ENCODE data around the gene MTRR.

Gene MTRR

GRCh38 chr5:7874639-7875038 is 5.7 kb downstream of the MTRR start:
- Histone ChIP-seq H3K36me3 (peaks cover 22 to 49% (median 37%) of the 10 kb centered on the region in 3 donors), H3K4me3 (no peak overlapping the region), H3K27ac (no peak overlapping the region), H3K9me3 (no peaks in the 10 kb centered on the region), H3K4me1 (peaks cover 0 to 23% (median 8%) of the 10 kb centered on the region in 4 donors), H3K27me3 (no peaks in the 10 kb centered on the region)
- no peak for DNase-seq
- TF ChIP-seq, protein P1, sequence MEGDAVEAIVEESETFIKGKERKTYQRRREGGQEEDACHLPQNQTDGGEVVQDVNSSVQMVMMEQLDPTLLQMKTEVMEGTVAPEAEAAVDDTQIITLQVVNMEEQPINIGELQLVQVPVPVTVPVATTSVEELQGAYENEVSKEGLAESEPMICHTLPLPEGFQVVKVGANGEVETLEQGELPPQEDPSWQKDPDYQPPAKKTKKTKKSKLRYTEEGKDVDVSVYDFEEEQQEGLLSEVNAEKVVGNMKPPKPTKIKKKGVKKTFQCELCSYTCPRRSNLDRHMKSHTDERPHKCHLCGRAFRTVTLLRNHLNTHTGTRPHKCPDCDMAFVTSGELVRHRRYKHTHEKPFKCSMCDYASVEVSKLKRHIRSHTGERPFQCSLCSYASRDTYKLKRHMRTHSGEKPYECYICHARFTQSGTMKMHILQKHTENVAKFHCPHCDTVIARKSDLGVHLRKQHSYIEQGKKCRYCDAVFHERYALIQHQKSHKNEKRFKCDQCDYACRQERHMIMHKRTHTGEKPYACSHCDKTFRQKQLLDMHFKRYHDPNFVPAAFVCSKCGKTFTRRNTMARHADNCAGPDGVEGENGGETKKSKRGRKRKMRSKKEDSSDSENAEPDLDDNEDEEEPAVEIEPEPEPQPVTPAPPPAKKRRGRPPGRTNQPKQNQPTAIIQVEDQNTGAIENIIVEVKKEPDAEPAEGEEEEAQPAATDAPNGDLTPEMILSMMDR (IDR thresholded peaks at IDR 0.05), result no peak
- intact Hi-C loops (cut with DNase I; ENCODE audit: low total_unique reads), result loop anchor here (10.0 kb wide), 1 partner anchor 1670 kb away; the partner anchor contains the start of gene SEMA5A

GRCh38 chr5:7875151-7875550 is 6.2 kb downstream of the MTRR start:
- no peak for DNase-seq
- peaks cover 22 to 54% (median 42%) of the 10 kb centered on the region in 3 donors for H3K36me3 ChIP-seq
- no peaks in the 10 kb centered on the region for H3K27me3 ChIP-seq
- H3K27ac ChIP-seq, result no peak overlapping the region
- peaks cover 0 to 19% (median 6%) of the 10 kb centered on the region in 4 donors for H3K4me1 ChIP-seq
- intact Hi-C loops (cut with DNase I; ENCODE audit: low total_unique reads), result loop anchor here (10.0 kb wide), 1 partner anchor 1670 kb away; the partner anchor contains the start of gene SEMA5A
- no peak overlapping the region for H3K4me3 ChIP-seq
- no peaks in the 10 kb centered on the region for H3K9me3 ChIP-seq
- TF ChIP-seq, protein P1 (IDR thresholded peaks at IDR 0.05), result no peak

DNA sequence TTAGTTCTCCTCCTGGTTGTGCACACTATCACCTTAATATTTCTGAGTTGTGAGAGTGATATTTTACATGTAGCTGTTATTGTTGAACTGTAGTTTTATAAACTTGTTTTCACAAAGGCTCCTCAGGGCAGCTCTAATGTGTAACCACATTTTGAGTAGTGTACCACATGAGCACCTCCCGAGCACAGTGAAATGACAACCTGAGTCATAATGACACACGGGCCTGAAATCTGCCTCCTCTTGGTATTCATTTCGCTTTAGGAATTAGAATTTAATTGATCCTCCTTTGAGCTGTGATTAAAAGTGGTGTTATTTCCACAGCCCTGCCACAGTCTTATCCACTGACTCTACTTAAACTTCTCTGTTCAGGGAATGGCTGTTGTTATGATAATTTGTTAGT is 7.9 kb downstream of the MTRR start:
- no peak for DNase-seq
- H3K27me3 ChIP-seq, result no peaks in the 10 kb centered on the region
- TF ChIP-seq, protein P1 (IDR thresholded peaks at IDR 0.05), result no peak
- peaks cover 0 to 3% (median 0%) of the 10 kb centered on the region in 4 donors for H3K4me1 ChIP-seq
- intact Hi-C loops (cut with DNase I; ENCODE audit: low total_unique reads), result loop anchor here (10.0 kb wide), 1 partner anchor 1668 kb away; the partner anchor contains the start of gene SEMA5A
- H3K27ac ChIP-seq, result no peak overlapping the region
- H3K36me3 ChIP-seq, result peaks cover 25 to 70% (median 58%) of the 10 kb centered on the region in 3 donors
- no peak overlapping the region for H3K4me3 ChIP-seq
- no peaks in the 10 kb centered on the region for H3K9me3 ChIP-seq

GRCh38 chr5:7877851-7878250 is 8.9 kb downstream of the MTRR start:
- H3K4me1 ChIP-seq, result peaks cover 0 to 3% (median 0%) of the 10 kb centered on the region in 4 donors
- H3K4me3 ChIP-seq, result no peak overlapping the region
- H3K27me3 ChIP-seq, result no peaks in the 10 kb centered on the region
- DNase-seq, result no peak
- H3K27ac ChIP-seq, result no peak overlapping the region
- intact Hi-C loops (cut with DNase I; ENCODE audit: low total_unique reads), result loop anchor here (10.0 kb wide), 1 partner anchor 1667 kb away; the partner anchor contains the start of gene SEMA5A
- H3K36me3 ChIP-seq, result peaks cover 28 to 79% (median 67%) of the 10 kb centered on the region in 3 donors
- H3K9me3 ChIP-seq, result no peaks in the 10 kb centered on the region
- TF ChIP-seq, protein P1 (IDR thresholded peaks at IDR 0.05), result no peak

DNA sequence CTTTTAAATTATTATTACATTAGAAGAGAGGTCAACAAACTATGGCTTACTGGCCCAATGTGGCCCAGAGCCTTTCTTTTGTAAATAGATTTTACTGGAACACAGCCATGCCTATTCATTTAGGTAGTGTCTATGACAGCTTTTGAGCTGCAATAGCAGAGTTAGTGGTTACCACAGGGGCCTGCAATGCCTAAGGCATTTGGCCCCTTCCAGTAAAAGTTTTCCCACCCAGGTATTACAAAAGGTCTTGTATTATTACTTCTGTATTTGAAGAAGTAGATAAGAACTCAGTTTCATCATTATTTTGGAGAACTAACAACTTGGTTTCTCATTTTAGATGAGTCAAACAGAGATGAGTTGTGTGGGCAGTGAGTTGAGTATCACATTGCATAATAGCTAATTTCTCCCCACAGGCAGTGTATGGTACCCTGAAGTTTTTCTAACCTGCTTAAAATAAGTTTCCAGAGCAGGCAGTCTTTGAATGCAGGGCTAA is 9.5 kb downstream of the MTRR start:
- H3K4me3 ChIP-seq, result no peak overlapping the region
- H3K36me3 ChIP-seq, result peaks cover 28 to 82% (median 73%) of the 10 kb centered on the region in 3 donors
- H3K4me1 ChIP-seq, result peaks cover 0 to 3% (median 0%) of the 10 kb centered on the region in 4 donors
- no peaks in the 10 kb centered on the region for H3K9me3 ChIP-seq
- TF ChIP-seq, protein P1 (IDR thresholded peaks at IDR 0.05), result no peak
- DNase-seq, result no peak
- no peak overlapping the region for H3K27ac ChIP-seq
- H3K27me3 ChIP-seq, result no peaks in the 10 kb centered on the region
- intact Hi-C loops (cut with DNase I; ENCODE audit: low total_unique reads), result loop anchor here (10.0 kb wide), 1 partner anchor 1666 kb away; the partner anchor contains the start of gene SEMA5A
